Fibroblast of pulmonary artery (primary cell): ENCODE results near the gene FLRT1.

Experiments used
- DNase-seq: peaks from one replicate; pipeline ENCODE4 v3.0.0-alpha.2; 2010; ENCODE audit warnings: low read depth
- H3K4me3 ChIP-seq: replicated peaks from 2 replicates; pipeline ENCODE4 v1.5.1; 2011; ENCODE audit warnings: low read depth, mild to moderate bottlenecking, control low read depth, low read length, moderate library complexity
- CTCF ChIP-seq: IDR thresholded peaks from 2 replicates; pipeline ENCODE4 v1.5.1; 2011; ENCODE audit warnings: mild to moderate bottlenecking, control low read depth, low read length, inconsistent platforms; ENCODE audit errors: missing control alignments

Gene FLRT1

GRCh38 chr11:64053699-64054098, 18.0 kb downstream of the FLRT1 start:
- no peak for TF ChIP-seq CTCF
- DNase-seq: no peak
- no peak overlapping the region for H3K4me3 ChIP-seq

- DNase-seq: no peak
- H3K4me3 ChIP-seq: no peak overlapping the region
- no peak for TF ChIP-seq CTCF
These were observed 19.3 kb downstream of the FLRT1 start for GRCh38 chr11:64055077-64055476.

- H3K4me3 ChIP-seq: no peak overlapping the region
- no peak for TF ChIP-seq CTCF
- no peak for DNase-seq
These were observed 20.6 kb downstream of the FLRT1 start for GRCh38 chr11:64056213-64056785.

GRCh38 chr11:64056861-64057260, 21.1 kb downstream of the FLRT1 start:
- TF ChIP-seq CTCF: no peak
- H3K4me3 ChIP-seq: no peak overlapping the region
- DNase-seq: no peak

GRCh38 chr11:64057890-64058289, 22.2 kb downstream of the FLRT1 start:
- TF ChIP-seq CTCF: no peak
- DNase-seq: no peak
- H3K4me3 ChIP-seq: no peak overlapping the region

- TF ChIP-seq CTCF: no peak
- no peak overlapping the region for H3K4me3 ChIP-seq
- no peak for DNase-seq
These were observed 22.8 kb downstream of the FLRT1 start for GRCh38 chr11:64058494-64058893.
